Right cardiac atrium (tissue), 5 donors: ENCODE data around the gene AIPL1. TPM values are rescaled to one million over a fixed set of nuclear protein-coding genes. Genes with fewer than 3 reads are reported as not detected.

Experiments
- ATAC-seq, 2 donors: fragments of 200-7000 bp; cut with Tn5 transposase; one replicate each; pipeline versions ENCODE4 v1.8.0 to v1.9.1; 2020; ENCODE audit warnings: moderate library complexity in 2 of 2, mild to moderate bottlenecking in 1 of 2
- DNase-seq, 3 donors: peaks; one replicate each; pipeline ENCODE4 v3.0.0-alpha.2; 2020
- H3K27ac ChIP-seq: one replicate; pipeline ENCODE4 v1.5.1; 2013; ENCODE audit warnings: mild to moderate bottlenecking, low read length, control low read depth, moderate library complexity
- H3K27me3 ChIP-seq: one replicate; pipeline ENCODE4 v1.6.1; 2013; ENCODE audit not compliant: control insufficient read depth, insufficient read depth
- H3K4me1 ChIP-seq: one replicate; pipeline ENCODE4 v1.6.1; 2013; ENCODE audit warnings: low read length; ENCODE audit not compliant: control insufficient read depth, insufficient read depth
- H3K4me3 ChIP-seq: one replicate; pipeline ENCODE4 v1.5.1; 2013; ENCODE audit warnings: low read length, control low read depth
- H3K9me3 ChIP-seq: one replicate; pipeline ENCODE4 v1.6.1; 2013; ENCODE audit warnings: low read length; ENCODE audit not compliant: control insufficient read depth
- WGBS: extraction: QIAGEN DNeasy Blood & Tissue Kit; methylation state at CpG from one replicate; pipeline ENCODE4 v1.1.7; 2013; 5-methylcytosine and 5-hydroxymethylcytosine counted together
- intact Hi-C, 4 donors: fragments of 100-400 bp; cut with DNase I; formaldehyde crosslinking; loops; one replicate each; pipeline versions ENCODE4 v1.11.0 to v1.14.0; 2022 to 2023
- polyA plus RNA-seq: library from polyadenylated mRNA; stranded (reverse); fragments of 200-250 nt; gene quantifications from one replicate; pipeline ENCODE4 v1.2.3, GENCODE V29; 2013
- total RNA-seq, 4 donors: library from RNA; stranded (reverse); fragmentation: NEBNext Ultra II Directional; extraction: Animal tissue kit (Norgen Biotek cat#: 25700); gene quantifications; one replicate each; pipeline ENCODE4 v1.2.1, GENCODE V29; 2021
- donor health status: healthy with polysubstance abuse.
- donor health status: DM: no; HTN: yes; CAD: no.
- donor health status: DM: no; HTN: no; CAD: no.
- donor health status: DM: no; HTN: yes; CAD: no; lungs with severe emphysema.
- donor health status: DM: yes; HTN: yes; CAD: no.

AIPL1 gene
- total and polyA plus RNA-seq, 5 donors = not detected

DNA sequence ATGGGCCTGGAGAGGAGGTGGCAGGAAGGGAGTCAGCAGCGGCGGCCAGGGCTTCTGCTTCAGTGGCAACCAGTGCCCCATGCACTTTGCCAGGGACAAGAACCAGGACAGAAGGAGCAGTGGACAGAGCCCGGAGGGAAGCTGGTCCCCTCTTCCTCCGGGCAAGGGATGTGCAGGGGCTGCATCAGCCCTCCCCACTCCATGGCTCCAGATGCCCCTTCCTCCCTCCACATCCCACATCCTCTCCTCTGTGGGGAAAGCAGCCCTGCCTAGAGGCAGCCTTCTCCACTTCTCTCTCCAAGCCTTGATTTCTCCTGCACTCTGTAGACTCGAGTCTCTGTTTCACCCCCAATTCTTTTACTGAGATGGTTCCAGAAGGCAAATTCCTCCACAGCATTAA lies 50.4 kb downstream of the AIPL1 start:
- Histone ChIP-seq H3K4me1 (no peaks in the 10 kb centered on the region), H3K4me3 (no peak overlapping the region), H3K27me3 (no peaks in the 10 kb centered on the region), H3K9me3 (no peaks in the 10 kb centered on the region), H3K27ac (no peak overlapping the region)
- no peak for DNase-seq
- no peak for ATAC-seq
- intact Hi-C loops = no loop called here
- 74% methylated on average over 5 of the region's 5 CpGs for WGBS

- WGBS = 84% methylated on average over 13 of the region's 13 CpGs
- Histone ChIP-seq H3K4me1 (no peaks in the 10 kb centered on the region), H3K4me3 (no peak overlapping the region), H3K27me3 (no peaks in the 10 kb centered on the region), H3K27ac (no peak overlapping the region), H3K9me3 (peaks cover 2% of the 10 kb centered on the region)
- no peak for DNase-seq
- no peak for ATAC-seq
- intact Hi-C loops = no loop called here
Observed at GRCh38 chr17:6381526-6382465, 53.1 kb downstream of the AIPL1 start.

- DNase-seq = no peak
- Histone ChIP-seq H3K27ac (no peak overlapping the region), H3K4me3 (no peak overlapping the region), H3K27me3 (no peaks in the 10 kb centered on the region), H3K4me1 (no peaks in the 10 kb centered on the region), H3K9me3 (peaks cover 2% of the 10 kb centered on the region)
- intact Hi-C loops = no loop called here
- ATAC-seq = no peak
- 84% methylated on average over 6 of the region's 6 CpGs for WGBS
Observed at GRCh38 chr17:6380915-6381438, 53.9 kb downstream of the AIPL1 start.

GRCh38 chr17:6377906-6378305 lies 57.0 kb downstream of the AIPL1 start:
- intact Hi-C loops = no loop called here
- no peak for DNase-seq
- 66% methylated on average over 3 of the region's 3 CpGs for WGBS
- Histone ChIP-seq H3K4me1 (no peaks in the 10 kb centered on the region), H3K27me3 (no peaks in the 10 kb centered on the region), H3K9me3 (peaks cover 2% of the 10 kb centered on the region), H3K27ac (no peak overlapping the region), H3K4me3 (no peak overlapping the region)
- ATAC-seq = no peak

- no peaks in the 10 kb centered on the region for H3K4me1 ChIP-seq
- no peak for ATAC-seq
- intact Hi-C loops = no loop called here
- no peak overlapping the region for H3K4me3 ChIP-seq
- H3K27me3 ChIP-seq = no peaks in the 10 kb centered on the region
- peaks cover 2% of the 10 kb centered on the region for H3K9me3 ChIP-seq
- 62% methylated on average over 11 of the region's 11 CpGs for WGBS
- H3K27ac ChIP-seq = no peak overlapping the region
- no peak for DNase-seq
Observed at GRCh38 chr17:6376931-6377361, 58.0 kb downstream of the AIPL1 start.

GRCh38 chr17:6374761-6375312 lies 60.1 kb downstream of the AIPL1 start:
- ATAC-seq = no peak
- no peak overlapping the region for H3K4me3 ChIP-seq
- intact Hi-C loops = no loop called here
- H3K27ac ChIP-seq = no peak overlapping the region
- DNase-seq = no peak
- peaks cover 2% of the 10 kb centered on the region for H3K9me3 ChIP-seq
- no peaks in the 10 kb centered on the region for H3K4me1 ChIP-seq
- no peaks in the 10 kb centered on the region for H3K27me3 ChIP-seq
- WGBS = 6% methylated on average over 14 of the region's 14 CpGs

DNA sequence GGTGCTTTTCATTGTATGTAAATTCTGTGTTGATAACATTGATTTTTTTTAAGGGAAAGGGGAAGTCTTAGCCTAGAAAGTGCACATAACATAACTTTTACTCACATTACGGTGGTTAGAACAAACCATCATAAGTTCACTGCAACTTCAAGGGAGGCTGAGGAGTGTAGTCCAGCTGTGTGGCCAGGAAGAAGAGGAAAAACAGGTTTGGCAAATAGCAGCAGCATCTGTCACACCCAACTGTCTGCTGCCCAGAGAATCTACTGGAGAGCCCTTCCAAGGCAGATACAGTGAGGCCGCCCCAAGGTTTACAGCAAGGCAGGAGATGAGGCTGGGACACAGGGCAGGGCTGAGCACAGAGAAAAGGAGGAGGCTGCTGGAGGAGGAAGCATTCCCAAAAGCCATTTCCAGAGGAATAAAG lies 60.6 kb downstream of the AIPL1 start:
- no peak for DNase-seq
- Histone ChIP-seq H3K4me3 (no peak overlapping the region), H3K27me3 (no peaks in the 10 kb centered on the region), H3K27ac (no peak overlapping the region), H3K4me1 (no peaks in the 10 kb centered on the region), H3K9me3 (peaks cover 2% of the 10 kb centered on the region)
- no peak for ATAC-seq
- intact Hi-C loops = no loop called here
- 19% methylated on average over 2 of the region's 2 CpGs for WGBS

Other genes starting within 250 kb of the AIPL1 start
- gene PIMREG, start 9.3 kb upstream of the AIPL1 start, total RNA-seq = under 1 TPM in 3 of 4 donors, not detected in 1; 0.38 to 0.54 (median 0.49) TPM
- gene PIMREG, start 9.3 kb upstream of the AIPL1 start, polyA plus RNA-seq = 0.18 TPM
- 1 to 10 TPM in 3 of 4 donors, under 1 TPM in 1; 0.95 to 3.4 (median 2.4) TPM for gene PITPNM3, start 121.4 kb upstream of the AIPL1 start, total RNA-seq
- gene PITPNM3, start 121.4 kb upstream of the AIPL1 start, polyA plus RNA-seq = 3.0 TPM
- gene KIAA0753, start 205.6 kb upstream of the AIPL1 start, total RNA-seq = 1 to 10 TPM; 5.8 to 9.0 (median 6.6) TPM
- gene KIAA0753, start 205.6 kb upstream of the AIPL1 start, polyA plus RNA-seq = 2.9 TPM
- gene TXNDC17, start 205.9 kb upstream of the AIPL1 start, total RNA-seq = 10 to 100 TPM; 40.3 to 52.6 (median 47.1) TPM
- gene TXNDC17, start 205.9 kb upstream of the AIPL1 start, polyA plus RNA-seq = 129 TPM
- gene MED31, start 216.5 kb upstream of the AIPL1 start, total RNA-seq = 10 to 100 TPM; 14.0 to 20.4 (median 15.7) TPM
- gene MED31, start 216.5 kb upstream of the AIPL1 start, polyA plus RNA-seq = 24.1 TPM
- under 1 TPM; 0.47 to 0.91 (median 0.63) TPM for gene C17orf100, start 216.6 kb upstream of the AIPL1 start, total RNA-seq
- gene C17orf100, start 216.6 kb upstream of the AIPL1 start, polyA plus RNA-seq = 1.0 TPM